Endothelial cell of umbilical vein (primary cell): ENCODE results near the gene UBE2E2. TPM values are rescaled to one million over a fixed set of nuclear protein-coding genes. Genes with fewer than 3 reads are reported as not detected.

Experiments
- BruUV-seq: library from RNA; stranded (reverse); fragments of 400-500 nt; replicated peaks from 2 replicates; lab custom pipeline; 2021; lab: Mats Ljungman, UMichigan
- CTCF ChIA-PET: fragments of 300-600, 350-600 bp; sonication (Branson Sonifier 250); formaldehyde crosslinking; loops from one replicate; lab custom pipeline; 2021; ENCODE audit warnings: antibody characterized with exemption, inconsistent platforms; lab: Charles Lee
- POLR2A ChIA-PET: fragments of 300-600, 350-600 bp; sonication (Branson Sonifier 250); formaldehyde crosslinking; loops from one replicate; lab custom pipeline; 2021; ENCODE audit warnings: antibody characterized with exemption, inconsistent platforms; lab: Charles Lee
- DNase-seq: peaks from one replicate; pipeline ENCODE4 v3.0.0-alpha.2; 2011; ENCODE audit warnings: low read depth, low spot score
- FAIRE-seq: peaks from 2 replicates; lab custom pipeline; 2011; peaks lifted over from hg19 to GRCh38; lab: Jason Lieb, UNC
- H2AFZ ChIP-seq: 2 replicates; pipeline ENCODE4 v1.6.0; 2012; ENCODE audit warnings: low read depth, low read length, control low read depth, inconsistent platforms
- H3K27ac ChIP-seq: 2 replicates; pipeline ENCODE4 v1.5.1; 2011; ENCODE audit warnings: low read depth, mild to moderate bottlenecking, control low read depth, low read length, moderate library complexity; ENCODE audit not compliant: insufficient read depth
- H3K27me3 ChIP-seq, 2 experiments: 2 replicates each; pipeline versions ENCODE4 v1.6.0 to v1.6.1; 2011; ENCODE audit warnings: low read length in 2 of 2, mixed read lengths in 1 of 2; ENCODE audit not compliant: control insufficient read depth in 2 of 2, insufficient read depth in 2 of 2
- H3K36me3 ChIP-seq, 2 experiments: 2 replicates in 1 of 2; 3 replicates in 1 of 2; pipeline ENCODE4 v1.5.1; 2011; ENCODE audit warnings: low read length in 2 of 2, mild to moderate bottlenecking in 1 of 2, moderate library complexity in 1 of 2; ENCODE audit not compliant: control insufficient read depth in 2 of 2, insufficient read depth in 2 of 2; ENCODE audit errors: extremely low read depth in 1 of 2
- H3K4me1 ChIP-seq: 3 replicates; pipeline ENCODE4 v1.5.1; 2011; ENCODE audit warnings: mild to moderate bottlenecking, low read length; ENCODE audit not compliant: control insufficient read depth, insufficient read depth; ENCODE audit errors: extremely low read depth
- H3K4me2 ChIP-seq: 2 replicates; pipeline ENCODE4 v1.6.1; 2011; ENCODE audit warnings: low read length, control low read depth, mixed read lengths; ENCODE audit not compliant: insufficient read depth
- H3K4me3 ChIP-seq, 3 experiments: fragments of 200-600 bp in 1 of 3; sonication (generic), shearing (Covaris generic) in 1 of 3; replicated peaks in 1 of 3; 2 replicates each; pipeline ENCODE4 v1.5.1; 2011 to 2016; ENCODE audit warnings: control low read depth in 3 of 3, low read length in 3 of 3, mild to moderate bottlenecking in 2 of 3, inconsistent platforms in 1 of 3, low read depth in 1 of 3, moderate library complexity in 1 of 3; ENCODE audit not compliant: insufficient read depth in 1 of 3
- H3K79me2 ChIP-seq: 2 replicates; pipeline ENCODE4 v1.6.0; 2012; ENCODE audit warnings: low read length, inconsistent platforms; ENCODE audit not compliant: control insufficient read depth, insufficient read depth
- H3K9ac ChIP-seq: replicated peaks from 2 replicates; pipeline ENCODE3; 2011; ENCODE audit warnings: low read length, control low read depth; ENCODE audit not compliant: insufficient read depth; ENCODE audit errors: extremely low read depth
- H3K9me1 ChIP-seq: replicated peaks from 3 replicates; pipeline ENCODE4 v1.6.0; 2011; ENCODE audit warnings: mild to moderate bottlenecking, low read length; ENCODE audit not compliant: control insufficient read depth, insufficient read depth; ENCODE audit errors: extremely low read depth
- H3K9me3 ChIP-seq: replicated peaks from 2 replicates; pipeline ENCODE4 v1.5.1; 2012; ENCODE audit warnings: low read length, inconsistent platforms; ENCODE audit not compliant: control insufficient read depth, insufficient read depth
- H4K20me1 ChIP-seq: replicated peaks from 2 replicates; pipeline ENCODE3; 2011; ENCODE audit warnings: mild to moderate bottlenecking, low read length; ENCODE audit not compliant: control insufficient read depth, insufficient read depth; ENCODE audit errors: extremely low read depth
- CTCF ChIP-seq, 2 donors: IDR thresholded peaks; 1 replicate in 1 of 2; 2 replicates in 1 of 2; pipeline ENCODE4 v1.5.1; 2011; ENCODE audit warnings: low read length in 2 of 2, mild to moderate bottlenecking in 2 of 2, moderate library complexity in 2 of 2, control low read depth in 1 of 2, inconsistent platforms in 1 of 2, low read depth in 1 of 2; ENCODE audit not compliant: insufficient read depth in 1 of 2; ENCODE audit errors: extremely low read depth in 1 of 2
- EZH2 ChIP-seq: IDR thresholded peaks from 2 replicates; pipeline ENCODE4 v1.6.1; 2012; ENCODE audit warnings: borderline replicate concordance, low read depth, mild to moderate bottlenecking, moderate library complexity, low read length, inconsistent platforms; ENCODE audit not compliant: severe bottlenecking
- FOS ChIP-seq: IDR thresholded peaks from 2 replicates; pipeline ENCODE4 v1.6.1; 2011; ENCODE audit warnings: mild to moderate bottlenecking, low read length, moderate library complexity, borderline replicate concordance; ENCODE audit not compliant: insufficient read depth
- GATA2 ChIP-seq: IDR thresholded peaks from 2 replicates; pipeline ENCODE4 v1.7.0; 2011; ENCODE audit warnings: low read depth, mild to moderate bottlenecking, moderate library complexity, mixed read lengths, low read length; ENCODE audit not compliant: insufficient read length, insufficient read depth
- JUN ChIP-seq: IDR thresholded peaks from 2 replicates; pipeline ENCODE4 v1.6.1; 2011; ENCODE audit warnings: borderline replicate concordance, low read depth; ENCODE audit not compliant: insufficient read length, insufficient read depth
- MYC ChIP-seq: IDR thresholded peaks from one replicate; pipeline ENCODE4 v1.6.1; 2011; ENCODE audit warnings: mild to moderate bottlenecking, low read depth, low read length
- POLR2A ChIP-seq: IDR thresholded peaks from 2 replicates; pipeline ENCODE4 v1.6.1; 2012; ENCODE audit warnings: low read depth, mild to moderate bottlenecking, control low read depth, low read length
- POLR2AphosphoS5 ChIP-seq: IDR thresholded peaks from 2 replicates; pipeline ENCODE4 v1.6.1; 2012; ENCODE audit warnings: low read depth, mild to moderate bottlenecking, control low read depth, low read length, moderate library complexity; ENCODE audit not compliant: insufficient read depth
- dilution Hi-C: fragments of 300-500 bp; cut with MboI; formaldehyde crosslinking; loops from one replicate; pipeline ENCODE4 v1.15.0; 2019; ENCODE audit warnings: low sequenced_read_pairs; ENCODE audit not compliant: extremely low pct_ligation_motif_present
- intact Hi-C: fragments of 100-400 bp; cut with micrococcal nuclease; formaldehyde crosslinking; loops from one replicate; pipeline ENCODE4 v1.10.0; 2022
- polyA plus RNA-seq, 4 experiments: library from polyadenylated mRNA; depleted of rRNA in 3 of 4; stranded (reverse) in 3 of 4; unstranded in 1 of 4; fragments of >200 nt; gene quantifications; 2 replicates each; pipeline versions ENCODE4 v1.2.1 to v1.2.3, GENCODE V29; 2011 to 2012; ENCODE audit warnings: missing spikeins in 1 of 4
- total RNA-seq: library from RNA; stranded (reverse); gene quantifications from 2 replicates; pipeline ENCODE4 v1.2.3, GENCODE V29; 2021
- TF ChIP-seq, protein P1 (sequence below): IDR thresholded peaks from 2 replicates; pipeline ENCODE4 v1.6.1; 2011; ENCODE audit not compliant: insufficient read depth, insufficient read length

Gene UBE2E2
- total and polyA plus RNA-seq, 2 donors (not counting 3 experiments of a cell fraction or from before 2014, with no cell fraction given), result 37.0 to 45.4 TPM

GRCh38 chr3:23620638-23621015 is 417.5 kb downstream of the UBE2E2 start:
- POLR2A ChIA-PET, result no interaction called here

More at GRCh38 chr3:23620638-23621015, 417.5 kb downstream of the UBE2E2 start:
- H3K9ac ChIP-seq, result no peak overlapping the region
- peaks cover 4% of the 10 kb centered on the region for H3K4me1 ChIP-seq
- H3K4me3 ChIP-seq, result no peak overlapping the region
- intact Hi-C loops, result no loop called here
- FAIRE-seq (no peak), DNase-seq (no peak)
- TF ChIP-seq MYC, result no peak
- no peak for TF ChIP-seq CTCF (IDR thresholded peaks at IDR 0.05; ENCODE audit: extremely low read depth in 1 of 2, insufficient read depth in 1 of 2, low read depth in 1 of 2, low read length in 2 of 2)
- TF ChIP-seq EZH2, result no peak
- no peak for TF ChIP-seq POLR2A
- no peak for TF ChIP-seq FOS
- no peak for TF ChIP-seq POLR2AphosphoS5
- TF ChIP-seq JUN, result no peak
- TF ChIP-seq, protein P1, sequence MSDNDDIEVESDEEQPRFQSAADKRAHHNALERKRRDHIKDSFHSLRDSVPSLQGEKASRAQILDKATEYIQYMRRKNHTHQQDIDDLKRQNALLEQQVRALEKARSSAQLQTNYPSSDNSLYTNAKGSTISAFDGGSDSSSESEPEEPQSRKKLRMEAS, result no peak
- no peak for TF ChIP-seq GATA2
- H3K36me3 ChIP-seq, result no peaks in the 10 kb centered on the region
- no peaks in the 10 kb centered on the region for H3K27me3 ChIP-seq
- H3K79me2 ChIP-seq, result no peaks in the 10 kb centered on the region
- H3K27ac ChIP-seq, result no peak overlapping the region
- CTCF ChIA-PET, result no interaction called here
- no peak overlapping the region for H2AFZ ChIP-seq
- dilution Hi-C loops, result no loop called here
- no TSS peak for BruUV-seq
- no peak overlapping the region for H3K4me2 ChIP-seq
- no peaks in the 10 kb centered on the region for H4K20me1 ChIP-seq
- H3K9me1 ChIP-seq, result no peaks in the 10 kb centered on the region
- no peaks in the 10 kb centered on the region for H3K9me3 ChIP-seq
